GM12878 (cell line): ENCODE data around the gene EML3. TPM values are rescaled to one million over a fixed set of nuclear protein-coding genes. Genes with fewer than 3 reads are reported as not detected.

Experiments
- CBX3 ChIP-seq: fragments of 200-600 bp; sonication (generic); IDR thresholded peaks from 2 replicates; pipeline ENCODE4 v1.6.1; 2016; ENCODE audit warnings: low read depth, borderline replicate concordance
- CREM ChIP-seq: IDR thresholded peaks from 2 replicates; pipeline ENCODE4 v1.6.1; 2014; ENCODE audit warnings: antibody characterized with exemption, low read depth
- DPF2 ChIP-seq: fragments of 450-650 bp; IDR thresholded peaks from 2 replicates; pipeline ENCODE4 v1.6.1; 2017; ENCODE audit warnings: mild to moderate bottlenecking
- EGR1 ChIP-seq, 2 experiments: IDR thresholded peaks; 1 replicate in 1 of 2; 2 replicates in 1 of 2; pipeline ENCODE4 v1.6.1; 2011 to 2012; ENCODE audit warnings: low read depth in 2 of 2, low read length in 2 of 2, borderline replicate concordance in 1 of 2, mild to moderate bottlenecking in 1 of 2, moderate library complexity in 1 of 2
- ESRRA ChIP-seq: IDR thresholded peaks from 2 replicates; pipeline ENCODE4 v1.6.1; 2012; ENCODE audit warnings: mild to moderate bottlenecking, low read length, improper control_type of control experiment
- FOXM1 ChIP-seq: IDR thresholded peaks from 2 replicates; pipeline ENCODE4 v1.6.1; 2012; ENCODE audit warnings: low read depth, mild to moderate bottlenecking, inconsistent platforms, low read length, moderate library complexity
- KDM1A ChIP-seq: fragments of 200-600 bp; sonication (generic); IDR thresholded peaks from 2 replicates; pipeline ENCODE4 v1.6.1; 2016; ENCODE audit warnings: borderline replicate concordance
- MTA2 ChIP-seq: fragments of 450-650 bp; IDR thresholded peaks from 2 replicates; pipeline ENCODE4 v1.6.1; 2016; ENCODE audit warnings: low read depth, mild to moderate bottlenecking, moderate library complexity
- NFXL1 ChIP-seq: fragments of 450-650 bp; IDR thresholded peaks from 2 replicates; pipeline ENCODE4 v1.6.1; 2017; ENCODE audit warnings: antibody characterized with exemption, mild to moderate bottlenecking, borderline replicate concordance
- SMC3 ChIP-seq: IDR thresholded peaks from 2 replicates; pipeline ENCODE4 v1.6.1; 2011; ENCODE audit warnings: low read length, improper control_type of control experiment, borderline replicate concordance
- SRF ChIP-seq, 2 experiments: IDR thresholded peaks; 2 replicates each; pipeline ENCODE4 v1.6.1; 2011; ENCODE audit warnings: low read depth in 2 of 2, low read length in 2 of 2, mild to moderate bottlenecking in 1 of 2, moderate library complexity in 1 of 2
- ZNF217 ChIP-seq: fragments of 450-650 bp; IDR thresholded peaks from 2 replicates; pipeline ENCODE4 v1.6.1; 2017; ENCODE audit warnings: antibody characterized with exemption, mild to moderate bottlenecking
- polyA plus RNA-seq, 11 experiments: library from polyadenylated mRNA; depleted of rRNA in 4 of 11; unstranded in 6 of 11; stranded (reverse) in 5 of 11; fragments of >200 nt; fragmentation: Nextera tagmentation in 4 of 11; fragmentation: Illumina TruSeq in 1 of 11; extraction: Ambion mirVana in 4 of 11; extraction: Trizol in 1 of 11; gene quantifications; 1 replicate in 1 of 11; 2 replicates in 10 of 11; pipeline versions ENCODE4 v1.2.1 to v1.2.3, GENCODE V29; 2011 to 2016; ENCODE audit warnings: inconsistent platforms in 2 of 11, missing spikeins in 2 of 11, low read depth in 1 of 11
- total RNA-seq, 4 experiments: library from RNA; depleted of rRNA in 3 of 4; stranded (reverse); fragments of >200 nt in 3 of 4; fragmentation: Illumina TruSeq in 1 of 4; extraction: Trizol in 1 of 4; gene quantifications; 2 replicates each; pipeline versions ENCODE4 v1.2.1 to v1.2.3, GENCODE V29; 2013 to 2021
- TF ChIP-seq, protein P1 (sequence below): IDR thresholded peaks from 2 replicates; pipeline ENCODE4 v1.6.1; 2012; ENCODE audit warnings: improper control_type of control experiment, low read depth, low read length; ENCODE audit not compliant: insufficient replicate concordance
- TF ChIP-seq, protein P2 (sequence below): fragments of 450-650 bp; IDR thresholded peaks from 2 replicates; pipeline ENCODE4 v1.6.1; 2017; ENCODE audit warnings: borderline replicate concordance
- TF ChIP-seq, protein P3 (sequence below): fragments of 450-650 bp; IDR thresholded peaks from 2 replicates; pipeline ENCODE4 v1.6.1; 2016; ENCODE audit warnings: mild to moderate bottlenecking, moderate library complexity, borderline replicate concordance

The EML3 gene
- total and polyA plus RNA-seq, 10 of the 15 experiments (the other 5 are each of a cell fraction or from before 2014, with no cell fraction given) = 0.58 to 82.5 (median 24.8) TPM

DNA sequence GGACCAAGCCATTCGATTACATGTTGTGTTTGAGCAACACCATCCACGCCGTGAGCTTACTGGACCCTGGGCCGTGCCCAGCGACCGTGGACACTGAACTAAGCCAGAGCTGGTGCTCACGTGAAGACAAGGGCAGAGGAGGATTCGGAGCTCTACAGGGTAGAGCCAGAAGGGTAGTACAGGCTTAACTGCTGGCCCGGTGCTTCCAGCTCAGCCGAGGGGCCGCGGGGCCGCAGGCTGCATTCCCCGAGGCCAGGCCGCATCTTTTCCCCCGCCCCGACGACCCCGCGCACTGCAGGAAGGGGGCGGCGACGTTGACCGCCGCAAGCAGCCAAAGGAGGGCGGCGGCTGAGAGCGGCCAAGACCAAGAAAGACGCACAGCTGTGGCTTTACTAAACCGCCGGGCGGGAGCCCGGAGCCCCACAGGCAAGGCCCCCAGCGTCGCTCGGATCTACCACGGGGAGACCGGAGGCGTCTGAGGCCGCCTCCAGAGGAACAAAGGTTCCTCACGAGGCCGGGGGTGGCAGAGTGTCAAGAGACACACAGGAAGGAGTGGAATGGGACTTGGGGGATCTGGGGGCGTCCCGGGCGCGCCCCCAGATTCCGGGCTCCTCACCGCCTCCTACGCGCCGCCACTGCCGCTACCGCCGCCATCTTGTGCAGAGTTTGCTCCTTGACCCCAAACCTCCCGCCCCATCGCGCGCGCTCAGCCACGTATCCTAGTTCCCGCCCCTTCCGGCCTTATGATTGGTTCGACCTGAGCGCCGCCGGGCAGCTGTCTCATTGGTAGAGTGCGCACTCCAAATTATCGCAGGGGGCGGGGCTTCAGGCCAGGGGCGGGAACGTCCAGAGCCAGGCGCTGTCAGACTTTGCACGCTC, 33.6 kb upstream of the EML3 start, which contains the start of gene GANAB (continued):
- TF ChIP-seq, protein P1, sequence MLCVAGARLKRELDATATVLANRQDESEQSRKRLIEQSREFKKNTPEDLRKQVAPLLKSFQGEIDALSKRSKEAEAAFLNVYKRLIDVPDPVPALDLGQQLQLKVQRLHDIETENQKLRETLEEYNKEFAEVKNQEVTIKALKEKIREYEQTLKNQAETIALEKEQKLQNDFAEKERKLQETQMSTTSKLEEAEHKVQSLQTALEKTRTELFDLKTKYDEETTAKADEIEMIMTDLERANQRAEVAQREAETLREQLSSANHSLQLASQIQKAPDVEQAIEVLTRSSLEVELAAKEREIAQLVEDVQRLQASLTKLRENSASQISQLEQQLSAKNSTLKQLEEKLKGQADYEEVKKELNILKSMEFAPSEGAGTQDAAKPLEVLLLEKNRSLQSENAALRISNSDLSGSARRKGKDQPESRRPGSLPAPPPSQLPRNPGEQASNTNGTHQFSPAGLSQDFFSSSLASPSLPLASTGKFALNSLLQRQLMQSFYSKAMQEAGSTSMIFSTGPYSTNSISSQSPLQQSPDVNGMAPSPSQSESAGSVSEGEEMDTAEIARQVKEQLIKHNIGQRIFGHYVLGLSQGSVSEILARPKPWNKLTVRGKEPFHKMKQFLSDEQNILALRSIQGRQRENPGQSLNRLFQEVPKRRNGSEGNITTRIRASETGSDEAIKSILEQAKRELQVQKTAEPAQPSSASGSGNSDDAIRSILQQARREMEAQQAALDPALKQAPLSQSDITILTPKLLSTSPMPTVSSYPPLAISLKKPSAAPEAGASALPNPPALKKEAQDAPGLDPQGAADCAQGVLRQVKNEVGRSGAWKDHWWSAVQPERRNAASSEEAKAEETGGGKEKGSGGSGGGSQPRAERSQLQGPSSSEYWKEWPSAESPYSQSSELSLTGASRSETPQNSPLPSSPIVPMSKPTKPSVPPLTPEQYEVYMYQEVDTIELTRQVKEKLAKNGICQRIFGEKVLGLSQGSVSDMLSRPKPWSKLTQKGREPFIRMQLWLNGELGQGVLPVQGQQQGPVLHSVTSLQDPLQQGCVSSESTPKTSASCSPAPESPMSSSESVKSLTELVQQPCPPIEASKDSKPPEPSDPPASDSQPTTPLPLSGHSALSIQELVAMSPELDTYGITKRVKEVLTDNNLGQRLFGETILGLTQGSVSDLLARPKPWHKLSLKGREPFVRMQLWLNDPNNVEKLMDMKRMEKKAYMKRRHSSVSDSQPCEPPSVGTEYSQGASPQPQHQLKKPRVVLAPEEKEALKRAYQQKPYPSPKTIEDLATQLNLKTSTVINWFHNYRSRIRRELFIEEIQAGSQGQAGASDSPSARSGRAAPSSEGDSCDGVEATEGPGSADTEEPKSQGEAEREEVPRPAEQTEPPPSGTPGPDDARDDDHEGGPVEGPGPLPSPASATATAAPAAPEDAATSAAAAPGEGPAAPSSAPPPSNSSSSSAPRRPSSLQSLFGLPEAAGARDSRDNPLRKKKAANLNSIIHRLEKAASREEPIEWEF = no peak
- TF ChIP-seq MTA2 (peak; percentile 37; the same call in 1 of the 2 replicates), KDM1A (no peak), CBX3 (no peak), SMC3 (no peak), EGR1 (IDR thresholded peaks at IDR 0.05; ENCODE audit: borderline replicate concordance in 1 of 2, low read depth in 2 of 2, low read length in 2 of 2) (peak in 1 of 2 experiments; percentile 93; a peak in 2 of 3 replicates), SRF (IDR thresholded peaks at IDR 0.05; ENCODE audit: low read depth in 2 of 2, low read length in 2 of 2) (no peak), NFXL1 (no peak), CREM (peak; percentile 83; the same call in 1 of the 2 replicates), FOXM1 (no peak), ESRRA (no peak), ZNF217 (no peak), DPF2 (peak; percentile 71)
- TF ChIP-seq, protein P2, sequence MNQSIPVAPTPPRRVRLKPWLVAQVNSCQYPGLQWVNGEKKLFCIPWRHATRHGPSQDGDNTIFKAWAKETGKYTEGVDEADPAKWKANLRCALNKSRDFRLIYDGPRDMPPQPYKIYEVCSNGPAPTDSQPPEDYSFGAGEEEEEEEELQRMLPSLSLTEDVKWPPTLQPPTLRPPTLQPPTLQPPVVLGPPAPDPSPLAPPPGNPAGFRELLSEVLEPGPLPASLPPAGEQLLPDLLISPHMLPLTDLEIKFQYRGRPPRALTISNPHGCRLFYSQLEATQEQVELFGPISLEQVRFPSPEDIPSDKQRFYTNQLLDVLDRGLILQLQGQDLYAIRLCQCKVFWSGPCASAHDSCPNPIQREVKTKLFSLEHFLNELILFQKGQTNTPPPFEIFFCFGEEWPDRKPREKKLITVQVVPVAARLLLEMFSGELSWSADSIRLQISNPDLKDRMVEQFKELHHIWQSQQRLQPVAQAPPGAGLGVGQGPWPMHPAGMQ = no peak
- TF ChIP-seq, protein P3, sequence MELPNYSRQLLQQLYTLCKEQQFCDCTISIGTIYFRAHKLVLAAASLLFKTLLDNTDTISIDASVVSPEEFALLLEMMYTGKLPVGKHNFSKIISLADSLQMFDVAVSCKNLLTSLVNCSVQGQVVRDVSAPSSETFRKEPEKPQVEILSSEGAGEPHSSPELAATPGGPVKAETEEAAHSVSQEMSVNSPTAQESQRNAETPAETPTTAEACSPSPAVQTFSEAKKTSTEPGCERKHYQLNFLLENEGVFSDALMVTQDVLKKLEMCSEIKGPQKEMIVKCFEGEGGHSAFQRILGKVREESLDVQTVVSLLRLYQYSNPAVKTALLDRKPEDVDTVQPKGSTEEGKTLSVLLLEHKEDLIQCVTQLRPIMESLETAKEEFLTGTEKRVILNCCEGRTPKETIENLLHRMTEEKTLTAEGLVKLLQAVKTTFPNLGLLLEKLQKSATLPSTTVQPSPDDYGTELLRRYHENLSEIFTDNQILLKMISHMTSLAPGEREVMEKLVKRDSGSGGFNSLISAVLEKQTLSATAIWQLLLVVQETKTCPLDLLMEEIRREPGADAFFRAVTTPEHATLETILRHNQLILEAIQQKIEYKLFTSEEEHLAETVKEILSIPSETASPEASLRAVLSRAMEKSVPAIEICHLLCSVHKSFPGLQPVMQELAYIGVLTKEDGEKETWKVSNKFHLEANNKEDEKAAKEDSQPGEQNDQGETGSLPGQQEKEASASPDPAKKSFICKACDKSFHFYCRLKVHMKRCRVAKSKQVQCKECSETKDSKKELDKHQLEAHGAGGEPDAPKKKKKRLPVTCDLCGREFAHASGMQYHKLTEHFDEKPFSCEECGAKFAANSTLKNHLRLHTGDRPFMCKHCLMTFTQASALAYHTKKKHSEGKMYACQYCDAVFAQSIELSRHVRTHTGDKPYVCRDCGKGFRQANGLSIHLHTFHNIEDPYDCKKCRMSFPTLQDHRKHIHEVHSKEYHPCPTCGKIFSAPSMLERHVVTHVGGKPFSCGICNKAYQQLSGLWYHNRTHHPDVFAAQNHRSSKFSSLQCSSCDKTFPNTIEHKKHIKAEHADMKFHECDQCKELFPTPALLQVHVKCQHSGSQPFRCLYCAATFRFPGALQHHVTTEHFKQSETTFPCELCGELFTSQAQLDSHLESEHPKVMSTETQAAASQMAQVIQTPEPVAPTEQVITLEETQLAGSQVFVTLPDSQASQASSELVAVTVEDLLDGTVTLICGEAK = peak; percentile 68; the same call in 1 of the 2 replicates
